A204.1 (cell line): Measurements from ENCODE around the gene SLC16A7.

Source experiments
- FAIRE-seq: peaks from 2 replicates; lab custom pipeline; 2012; peaks lifted over from hg19 to GRCh38; lab: Jason Lieb, UNC

SLC16A7 gene

GRCh38 chr12:59668674-59669073 lies 72.8 kb downstream of the SLC16A7 start:
- FAIRE-seq, result no peak

DNA sequence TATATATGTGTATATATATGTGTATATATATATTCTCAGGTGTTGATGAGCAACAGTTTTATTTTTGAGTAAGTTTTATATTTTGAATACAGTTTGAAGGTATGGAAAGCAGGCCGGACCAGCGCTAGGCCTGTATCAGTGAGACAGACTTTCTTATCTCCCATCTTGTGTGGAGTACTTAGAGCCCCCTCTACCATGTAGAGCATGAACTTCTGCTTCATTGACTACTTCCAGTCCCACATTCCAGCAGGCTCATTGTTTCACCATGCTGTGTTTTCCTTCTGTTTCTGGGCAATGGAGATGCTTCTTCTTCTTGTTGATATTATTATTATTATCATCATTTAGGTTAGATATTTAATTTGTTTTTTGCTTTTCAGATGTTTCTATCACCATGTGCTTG lies 76.4 kb downstream of the SLC16A7 start:
- FAIRE-seq, result no peak

- FAIRE-seq, result no peak
Measured at GRCh38 chr12:59675461-59675860, 79.6 kb downstream of the SLC16A7 start.

- FAIRE-seq, result no peak
Measured at GRCh38 chr12:59677857-59678256, 82.0 kb downstream of the SLC16A7 start.

GRCh38 chr12:59678759-59679411 lies 83.1 kb downstream of the SLC16A7 start:
- FAIRE-seq, result no peak

DNA sequence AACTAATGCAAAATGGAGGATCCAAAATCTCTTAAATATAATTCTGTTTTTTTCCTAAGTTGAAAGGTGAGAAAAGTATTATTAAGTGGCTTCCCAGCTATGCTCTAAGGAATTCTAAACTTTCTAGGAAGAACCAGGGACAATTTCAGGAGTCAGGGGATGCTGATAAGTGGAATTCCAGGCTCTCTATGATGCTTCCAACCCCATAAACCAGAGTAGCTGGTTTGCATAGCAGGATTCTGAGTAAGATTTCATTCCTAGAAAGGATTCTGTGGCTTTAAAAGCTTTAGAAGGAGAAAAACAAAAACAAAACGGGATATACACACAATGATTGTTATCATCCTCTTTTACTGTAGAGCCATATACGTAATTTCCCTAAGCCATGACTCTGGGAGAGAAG lies 93.9 kb downstream of the SLC16A7 start:
- no peak for FAIRE-seq

DNA sequence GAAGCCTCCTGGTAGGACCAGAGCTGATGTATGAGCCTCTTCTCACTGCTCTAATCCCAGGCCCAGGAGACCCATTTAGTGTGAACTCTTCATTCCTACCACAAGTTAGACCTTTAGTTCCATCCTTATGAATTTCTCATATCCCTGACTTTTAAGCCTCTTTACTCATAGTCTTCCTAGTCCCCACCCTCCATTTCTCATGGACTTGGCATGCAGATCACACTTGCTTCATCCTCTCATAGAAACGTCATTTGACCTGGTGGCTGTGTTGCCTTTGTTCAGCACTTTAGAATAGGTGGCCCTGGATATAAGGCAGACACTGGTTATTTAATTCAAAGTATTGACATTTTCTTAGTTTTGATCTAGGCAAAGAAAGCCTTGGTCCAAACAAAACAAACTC lies 99.5 kb downstream of the SLC16A7 start:
- no peak for FAIRE-seq

GRCh38 chr12:59698600-59698999 lies 102.8 kb downstream of the SLC16A7 start:
- no peak for FAIRE-seq

GRCh38 chr12:59699421-59700152 lies 103.8 kb downstream of the SLC16A7 start:
- FAIRE-seq, result no peak

GRCh38 chr12:59700153-59700450 lies 104.3 kb downstream of the SLC16A7 start:
- FAIRE-seq, result no peak

GRCh38 chr12:59708064-59708463 lies 112.2 kb downstream of the SLC16A7 start:
- no peak for FAIRE-seq

DNA sequence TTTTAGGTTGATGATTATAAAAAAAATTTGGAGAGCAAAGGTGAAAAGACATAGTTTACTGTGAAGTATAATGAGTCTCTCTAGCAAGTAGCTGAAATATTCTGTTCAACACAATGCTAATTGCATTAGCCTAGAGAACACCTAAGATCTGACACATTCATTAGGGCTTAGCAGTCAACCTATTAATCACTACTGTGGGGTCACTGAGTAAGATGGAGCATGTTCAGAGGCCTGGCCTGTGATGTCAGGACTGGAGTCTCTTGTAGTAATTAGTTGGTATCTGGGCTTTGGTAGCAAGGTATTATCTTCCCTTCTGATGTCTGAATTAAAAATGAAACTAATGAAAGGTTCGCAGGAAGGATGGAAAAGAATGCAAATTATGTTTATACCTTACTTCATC lies 112.7 kb downstream of the SLC16A7 start:
- no peak for FAIRE-seq

- FAIRE-seq, result no peak
Measured at GRCh38 chr12:59710004-59710628, 114.3 kb downstream of the SLC16A7 start.

- FAIRE-seq, result no peak
Measured at GRCh38 chr12:59710964-59711363, 115.1 kb downstream of the SLC16A7 start.

- no peak for FAIRE-seq
Measured at GRCh38 chr12:59715434-59715833, 119.6 kb downstream of the SLC16A7 start.

DNA sequence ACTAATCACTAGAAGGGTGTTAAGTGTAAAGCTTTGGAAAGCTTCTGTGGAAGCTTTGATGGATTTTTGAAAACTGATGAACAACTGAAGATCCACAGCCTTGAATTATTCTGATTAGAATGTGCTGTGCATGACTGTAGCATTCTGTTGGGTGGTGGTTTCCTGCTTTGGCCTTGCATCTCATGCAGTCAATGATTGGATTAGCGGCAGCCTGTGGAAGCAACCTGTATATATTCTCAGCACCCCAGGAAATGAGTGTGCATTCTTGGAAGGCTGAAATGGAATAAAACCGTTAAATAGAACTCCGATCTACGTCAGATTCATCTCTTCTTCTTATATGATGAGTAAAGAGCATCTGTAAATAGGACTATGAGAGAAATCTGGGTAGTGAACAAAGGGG lies 120.2 kb downstream of the SLC16A7 start:
- FAIRE-seq, result no peak

DNA sequence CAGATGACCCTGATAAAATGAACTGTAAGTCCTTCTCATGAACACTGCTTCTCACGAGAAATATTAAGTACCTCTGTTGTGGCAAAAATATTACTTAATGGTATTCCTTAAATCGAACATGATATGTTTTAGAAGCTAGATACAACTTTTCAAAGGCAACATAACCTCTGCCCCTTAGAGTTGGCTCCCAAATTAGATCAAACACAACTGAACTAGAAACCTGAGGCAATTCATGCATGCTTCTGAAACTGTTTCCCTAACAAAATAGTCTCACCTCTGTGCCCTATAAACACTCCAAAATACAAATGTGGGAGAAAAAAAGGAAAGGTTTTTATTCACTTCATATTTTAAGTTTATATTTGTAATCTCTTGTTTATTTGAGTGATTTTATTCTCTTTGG lies 121.6 kb downstream of the SLC16A7 start:
- FAIRE-seq, result no peak

DNA sequence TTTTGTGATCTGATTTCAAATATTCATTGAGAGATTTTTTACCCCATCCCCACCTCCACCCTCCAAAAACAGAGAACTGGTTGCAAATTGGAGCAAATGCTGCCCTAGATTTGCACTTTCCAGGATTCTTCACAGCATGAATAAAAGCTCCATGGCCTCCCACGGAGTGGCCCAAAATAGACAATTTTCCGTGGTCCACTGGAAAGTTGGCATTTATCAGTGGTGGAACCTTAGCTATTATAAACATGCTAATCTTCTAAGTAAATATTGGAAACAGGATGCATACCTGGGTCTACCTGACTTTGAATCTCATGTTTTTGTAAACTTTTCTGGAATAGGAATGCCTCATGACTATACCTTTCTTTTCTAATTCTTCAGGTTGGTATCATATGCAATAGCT lies 123.9 kb downstream of the SLC16A7 start:
- no peak for FAIRE-seq

- no peak for FAIRE-seq
Measured at GRCh38 chr12:59723520-59723919, 127.7 kb downstream of the SLC16A7 start.

- no peak for FAIRE-seq
Measured at GRCh38 chr12:59724011-59724695, 128.3 kb downstream of the SLC16A7 start.

DNA sequence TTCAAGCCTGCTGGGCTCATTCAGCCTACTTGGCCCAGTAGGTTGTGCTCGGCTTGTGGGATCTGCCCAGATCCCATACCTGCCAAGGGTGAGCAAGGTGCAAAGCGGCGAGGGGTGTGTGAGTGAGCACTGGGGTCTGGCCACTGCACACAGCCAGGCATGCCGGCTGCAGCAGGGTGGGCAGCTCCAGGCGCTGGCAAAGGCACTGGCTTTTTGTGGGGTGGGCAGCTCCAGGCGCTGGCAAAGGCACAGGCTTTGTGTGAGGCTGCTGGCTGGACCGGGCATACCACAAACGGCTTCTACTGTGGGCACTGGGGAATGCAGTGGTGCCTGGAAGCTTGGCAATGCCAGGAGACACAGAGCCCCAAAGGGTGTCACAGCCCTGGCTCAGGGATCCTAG lies 137.4 kb downstream of the SLC16A7 start:
- no peak for FAIRE-seq

DNA sequence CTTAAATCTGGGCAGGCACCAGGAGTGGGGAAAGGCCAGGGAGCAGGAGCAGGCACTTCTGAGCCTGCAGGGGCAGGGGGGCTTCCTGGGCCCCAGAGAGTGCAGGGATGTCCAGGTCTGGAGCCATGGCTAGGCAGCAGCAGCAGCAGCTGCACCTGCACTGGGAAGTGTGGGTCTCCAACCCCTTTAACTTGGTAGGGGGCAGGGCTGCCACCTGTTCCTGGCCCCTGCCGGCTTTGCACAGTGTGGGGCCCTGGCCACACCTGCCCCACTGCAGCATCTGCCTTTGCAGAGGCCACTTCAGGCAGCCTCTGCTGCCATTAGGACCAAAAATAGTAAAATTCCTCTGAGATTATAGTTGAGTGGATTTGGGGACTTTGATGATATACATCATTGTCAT lies 138.5 kb downstream of the SLC16A7 start:
- no peak for FAIRE-seq

DNA sequence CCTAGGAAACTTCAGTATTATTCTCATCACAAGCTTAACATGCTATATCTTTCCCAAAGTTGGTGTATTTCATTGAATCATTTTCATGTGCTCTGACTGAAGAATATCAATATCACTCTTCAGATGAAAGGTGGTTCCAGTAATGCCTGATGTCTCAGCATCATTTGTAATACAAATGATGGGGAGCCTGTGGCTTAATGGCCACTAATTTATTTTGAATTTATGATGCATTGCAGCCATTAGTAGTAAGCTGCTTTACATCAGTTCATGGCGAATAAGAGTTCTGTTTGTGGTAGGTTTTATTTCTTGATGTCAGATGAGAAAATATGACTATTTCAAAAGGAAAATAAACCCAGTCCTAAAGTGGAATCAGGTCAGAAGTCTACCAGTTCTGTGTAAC lies 139.4 kb downstream of the SLC16A7 start:
- no peak for FAIRE-seq
